HepG2 (cell line): Measurements from ENCODE around the gene SPATA12. TPM values are rescaled to one million over a fixed set of nuclear protein-coding genes. Genes with fewer than 3 reads are reported as not detected.

Experiments
- ATAC-seq: fragments of 200-7000 bp; cut with Tn5 transposase; 3 replicates; pipeline ENCODE4 v1.9.1; 2020; ENCODE audit warnings: mild to moderate bottlenecking, moderate library complexity
- BruUV-seq: library from RNA; stranded (reverse); fragments of 400-500 nt; replicated peaks from 2 replicates; lab custom pipeline; 2021; lab: Mats Ljungman, UMichigan
- CTCF ChIA-PET: fragments of 300-600 bp; formaldehyde crosslinking; extraction: SDS; loops from one replicate; lab custom pipeline; 2021; ENCODE audit warnings: low total read pairs, inconsistent platforms, low intra/inter-chr PET ratio; lab: Yijun Ruan, JAX
- POLR2A ChIA-PET: fragments of 350-600 bp; sonication (Branson Sonifier 250); formaldehyde crosslinking; loops from one replicate; lab custom pipeline; 2020; ENCODE audit warnings: antibody characterized with exemption, inconsistent platforms; lab: Yijun Ruan, JAX
- DNase-seq: peaks from one replicate; pipeline ENCODE4 v3.0.0-alpha.2; 2015; ENCODE audit warnings: low spot score
- FAIRE-seq: peaks from 3 replicates; lab custom pipeline; 2011; peaks lifted over from hg19 to GRCh38; lab: Jason Lieb, UNC
- H2AFZ ChIP-seq: one replicate; pipeline ENCODE4 v1.6.1; 2011; ENCODE audit warnings: low read length, inconsistent platforms
- H3K27ac ChIP-seq: fragments of 300-600 bp; 3 replicates; pipeline ENCODE4 v1.8.0; 2011; ENCODE audit warnings: mixed run types, mild to moderate bottlenecking, mixed read lengths, low read length, inconsistent platforms; ENCODE audit not compliant: insufficient read depth; ENCODE audit errors: extremely low read length
- H3K27me3 ChIP-seq, 2 experiments: fragments of 200-600 bp in 1 of 2; 2 replicates in 1 of 2; 3 replicates in 1 of 2; pipeline versions ENCODE4 v1.6.0 to v1.8.0; 2011; ENCODE audit warnings: low read length in 2 of 2, mild to moderate bottlenecking in 2 of 2, moderate library complexity in 2 of 2, inconsistent platforms in 1 of 2; ENCODE audit not compliant: insufficient read depth in 2 of 2, control insufficient read depth in 1 of 2
- H3K36me3 ChIP-seq, 2 experiments: fragments of 200-600 bp in 1 of 2; replicated peaks in 1 of 2; 2 replicates in 1 of 2; 3 replicates in 1 of 2; pipeline versions ENCODE4 v1.5.1 to v1.8.0; 2011; ENCODE audit warnings: low read length in 2 of 2, inconsistent platforms in 1 of 2; ENCODE audit not compliant: insufficient read depth in 2 of 2, control insufficient read depth in 1 of 2
- H3K4me1 ChIP-seq: 2 replicates; pipeline ENCODE4 v1.5.1; 2012; ENCODE audit warnings: low read length, inconsistent platforms; ENCODE audit not compliant: insufficient read depth
- H3K4me2 ChIP-seq: 2 replicates; pipeline ENCODE4 v1.6.0; 2011; ENCODE audit warnings: low read depth, low read length, inconsistent platforms
- H3K4me3 ChIP-seq, 3 experiments: fragments of 200-600 bp in 1 of 3; sonication (generic), shearing (Covaris generic) in 1 of 3; replicated peaks in 1 of 3; 2 replicates each; pipeline ENCODE4 v1.5.1; 2011 to 2016; ENCODE audit warnings: low read length in 3 of 3, inconsistent platforms in 2 of 3, low read depth in 2 of 3, mild to moderate bottlenecking in 2 of 3, control low read depth in 1 of 3, mixed read lengths in 1 of 3; ENCODE audit not compliant: insufficient read depth in 1 of 3
- H3K79me2 ChIP-seq: one replicate; pipeline ENCODE4 v1.6.1; 2011; ENCODE audit warnings: low read length, inconsistent platforms; ENCODE audit not compliant: insufficient read depth
- H3K9ac ChIP-seq: 2 replicates; pipeline ENCODE4 v1.6.0; 2011; ENCODE audit warnings: mild to moderate bottlenecking, low read depth, low read length, inconsistent platforms; ENCODE audit not compliant: insufficient read depth
- H3K9me3 ChIP-seq: 2 replicates; pipeline ENCODE4 v1.5.1; 2012; ENCODE audit warnings: mild to moderate bottlenecking, low read length
- H4K20me1 ChIP-seq: 2 replicates; pipeline ENCODE4 v1.6.0; 2011; ENCODE audit warnings: inconsistent platforms, mild to moderate bottlenecking, low read length, moderate library complexity; ENCODE audit not compliant: insufficient read depth
- ARNT ChIP-seq: fragments of 450-650 bp; IDR thresholded peaks from 2 replicates; pipeline ENCODE4 v1.6.1; 2017
- GTF2F1 ChIP-seq: fragments of 150-350 bp; IDR thresholded peaks from 2 replicates; pipeline ENCODE4 v1.6.1; 2014; ENCODE audit warnings: low read length
- HDAC6 ChIP-seq: fragments of 200-600 bp; sonication (generic); IDR thresholded peaks from 2 replicates; pipeline ENCODE4 v1.7.0; 2017; ENCODE audit warnings: mild to moderate bottlenecking, antibody characterized with exemption, low read length, low read depth
- HMGA1 ChIP-seq: sonication (generic); formaldehyde crosslinking; conservative IDR thresholded peaks from 2 replicates; pipeline ENCODE4 v1.4.0; 2020; ENCODE audit warnings: missing genetic modification reagents
- NRL ChIP-seq: sonication (generic); formaldehyde crosslinking; IDR thresholded peaks from 2 replicates; pipeline ENCODE4 v1.5.0; 2020; ENCODE audit warnings: missing genetic modification reagents, mild to moderate bottlenecking, moderate library complexity, borderline replicate concordance
- ZNF703 ChIP-seq: sonication (generic); formaldehyde crosslinking; IDR thresholded peaks from 2 replicates; pipeline ENCODE4 v1.5.1; 2020; ENCODE audit warnings: missing genetic modification reagents, mild to moderate bottlenecking, moderate library complexity, borderline replicate concordance
- ZSCAN21 ChIP-seq: sonication (generic); formaldehyde crosslinking; IDR thresholded peaks from 2 replicates; pipeline ENCODE4 v1.8.0; 2022; ENCODE audit warnings: mild to moderate bottlenecking, missing genetic modification reagents, moderate library complexity, borderline replicate concordance
- WGBS: methylation state at CpG from one replicate; pipeline ENCODE4 v1.1.6; 2017; ENCODE audit warnings: low lambda C conversion rate; 5-methylcytosine and 5-hydroxymethylcytosine counted together
- in situ Hi-C: cut with HindIII; loops from 2 replicates; pipeline ENCODE4 v1.10.0; 2017; ENCODE audit warnings: low pct_unique_long_range_greater_than_20kb; ENCODE audit not compliant: extremely low pct_ligation_motif_present
- intact Hi-C: fragments of 100-400 bp; cut with micrococcal nuclease; formaldehyde crosslinking; loops from one replicate; pipeline ENCODE4 v1.10.0; 2022; ENCODE audit not compliant: unreplicated experiment
- polyA plus RNA-seq, 8 experiments: library from polyadenylated mRNA; depleted of rRNA in 3 of 8; stranded (reverse) in 7 of 8; unstranded in 1 of 8; fragments of >200 nt; fragmentation: Illumina TruSeq in 4 of 8; extraction: Trizol in 4 of 8; gene quantifications; 2 replicates each; pipeline versions ENCODE4 v1.2.1 to v1.2.3, GENCODE V29; 2011 to 2016; ENCODE audit warnings: low read depth in 4 of 8, missing spikeins in 1 of 8, mixed read lengths in 1 of 8; ENCODE audit not compliant: insufficient read depth in 1 of 8
- total RNA-seq, 5 experiments: library from RNA; depleted of rRNA; stranded (reverse); fragments of >200 nt; fragmentation: Illumina TruSeq; extraction: Trizol; gene quantifications; 2 replicates each; pipeline ENCODE4 v1.2.3, GENCODE V29; 2016; ENCODE audit warnings: low read depth in 1 of 5
- TF ChIP-seq, protein P1 (sequence below): sonication (generic); formaldehyde crosslinking; conservative IDR thresholded peaks from 2 replicates; pipeline ENCODE4 v1.5.0; 2020; ENCODE audit warnings: missing genetic modification reagents
- TF ChIP-seq, protein P2 (sequence below): sonication (generic); formaldehyde crosslinking; IDR thresholded peaks from 2 replicates; pipeline ENCODE4 v1.8.1; 2023; ENCODE audit warnings: mild to moderate bottlenecking, moderate library complexity, missing genetic modification reagents

SPATA12 gene
- total and polyA plus RNA-seq, 2 of the 13 experiments (the other 11 are each of a cell fraction or from before 2014, with no cell fraction given) = 0.09 to 0.25 TPM

DNA sequence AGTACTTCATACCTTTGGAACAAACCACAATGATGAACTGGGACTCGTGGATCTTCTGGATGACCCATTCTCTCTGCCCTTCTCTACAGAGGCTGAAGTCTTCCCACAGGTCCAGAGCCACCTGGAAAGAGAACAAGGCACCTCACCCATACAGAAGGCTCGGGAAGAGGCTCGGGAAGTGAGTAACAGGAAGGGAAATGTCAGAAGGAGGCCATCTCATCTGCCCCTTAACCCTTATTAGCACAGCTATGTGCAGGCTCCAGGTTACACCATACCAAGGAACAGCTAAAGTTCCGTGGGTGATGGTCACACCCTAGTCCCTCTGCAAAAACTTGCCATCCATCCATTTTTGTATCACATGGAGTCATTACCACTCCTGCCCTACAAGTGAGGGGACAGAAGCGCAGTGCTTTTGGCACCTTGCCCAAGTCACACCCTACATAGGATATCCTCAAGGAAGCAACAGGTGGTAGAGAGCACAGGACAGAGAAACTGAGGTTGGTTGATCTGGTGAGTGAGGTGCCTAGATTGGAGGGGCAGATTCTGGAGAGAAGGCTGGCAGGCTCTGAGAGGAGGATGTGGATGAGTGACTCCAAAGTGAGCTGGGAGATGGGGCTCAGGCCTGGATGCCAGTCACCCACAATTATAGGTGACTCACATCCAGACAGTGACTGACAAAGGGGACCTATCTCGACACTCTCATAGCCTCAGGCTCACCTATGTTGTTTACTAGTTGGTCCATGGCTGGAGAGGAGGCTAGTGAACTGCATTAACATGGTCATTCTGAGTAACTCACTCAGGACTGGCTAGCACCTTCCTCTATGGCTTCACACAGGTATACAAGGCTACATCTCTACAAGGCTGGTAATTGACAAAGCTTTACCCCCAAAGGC is 38.2 kb downstream of the SPATA12 start:
- Histone ChIP-seq H3K27ac (no peak overlapping the region), H3K4me1 (peaks cover 4% of the 10 kb centered on the region; the same call in 1 of the 2 replicates), H3K9ac (no peak overlapping the region), H2AFZ (no peak overlapping the region), H3K9me3 (no peaks in the 10 kb centered on the region), H3K4me2 (no peak overlapping the region), H3K79me2 (no peaks in the 10 kb centered on the region), H3K36me3 (no peaks in the 10 kb centered on the region), H3K4me3 (no peak overlapping the region), H4K20me1 (no peaks in the 10 kb centered on the region), H3K27me3 (peaks cover 0 to 3% of the 10 kb centered on the region in 2 experiments; a peak in 2 of 5 replicates)
- in situ Hi-C loops (no loop called here), intact Hi-C loops (no loop called here)
- ChIA-PET POLR2A (interaction anchor here (1.1 kb wide), 1 partner anchor 19 kb away, joined by 3 read pairs; no protein-coding TSS in a partner anchor), CTCF (no interaction called here)
- ATAC-seq (no peak), FAIRE-seq (no peak), DNase-seq (no peak)
- TF ChIP-seq HMGA1 (CRISPR knock-in tag) = no peak
- TF ChIP-seq ZSCAN21 (CRISPR knock-in tag) = no peak
- TF ChIP-seq ARNT = no peak
- TF ChIP-seq NRL (CRISPR knock-in tag) = no peak
- no peak for TF ChIP-seq GTF2F1
- no peak for TF ChIP-seq HDAC6
- TF ChIP-seq, protein P1, sequence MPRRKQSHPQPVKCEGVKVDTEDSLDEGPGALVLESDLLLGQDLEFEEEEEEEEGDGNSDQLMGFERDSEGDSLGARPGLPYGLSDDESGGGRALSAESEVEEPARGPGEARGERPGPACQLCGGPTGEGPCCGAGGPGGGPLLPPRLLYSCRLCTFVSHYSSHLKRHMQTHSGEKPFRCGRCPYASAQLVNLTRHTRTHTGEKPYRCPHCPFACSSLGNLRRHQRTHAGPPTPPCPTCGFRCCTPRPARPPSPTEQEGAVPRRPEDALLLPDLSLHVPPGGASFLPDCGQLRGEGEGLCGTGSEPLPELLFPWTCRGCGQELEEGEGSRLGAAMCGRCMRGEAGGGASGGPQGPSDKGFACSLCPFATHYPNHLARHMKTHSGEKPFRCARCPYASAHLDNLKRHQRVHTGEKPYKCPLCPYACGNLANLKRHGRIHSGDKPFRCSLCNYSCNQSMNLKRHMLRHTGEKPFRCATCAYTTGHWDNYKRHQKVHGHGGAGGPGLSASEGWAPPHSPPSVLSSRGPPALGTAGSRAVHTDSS = no peak
- TF ChIP-seq ZNF703 (CRISPR knock-in tag) = no peak
- TF ChIP-seq, protein P2, sequence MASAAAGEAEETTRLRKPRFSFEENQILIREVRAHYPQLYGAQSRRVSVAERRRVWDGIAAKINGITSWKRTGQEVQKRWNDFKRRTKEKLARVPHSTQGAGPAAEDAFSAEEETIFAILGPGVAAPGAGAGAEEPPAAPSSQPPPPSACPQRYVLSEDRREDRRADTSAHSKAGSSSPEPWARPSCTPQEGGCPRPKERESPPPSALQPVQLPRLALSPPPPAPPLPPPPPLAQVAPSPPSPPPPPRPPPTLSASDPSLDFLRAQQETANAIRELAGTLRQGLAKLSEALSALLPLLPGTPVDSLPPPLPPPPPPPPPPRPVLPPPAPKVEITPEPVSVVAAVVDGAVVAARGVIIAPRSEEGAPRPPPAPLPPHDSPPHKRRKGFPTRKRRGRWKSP (CRISPR knock-in tag) = no peak
- WGBS = 31% methylated on average over 5 of the region's 6 CpGs
- no TSS peak for BruUV-seq
